Stimulated activated CD4-positive, alpha-beta T cell treated with anti-CD3 and anti-CD28 coated beads, Interleukin-12 subunit alpha, Interleukin-12 subunit beta, amount 100 ng/mL, for 48 hours (primary cell): Measurements from ENCODE around the gene RERE.
A peak's percentile ranks its signal among the peaks of the same experiment; 100 is the strongest.

Source experiments
- DNase-seq, 3 donors: peaks; one replicate each; pipeline ENCODE4 v3.0.0-alpha.2; 2020; ENCODE audit warnings: low read depth in 2 of 3, low spot score in 1 of 3

The RERE gene

GRCh38 chr1:8486047-8486446, 331.4 kb downstream of the RERE start:
- no peak for DNase-seq

- no peak for DNase-seq
Observed at GRCh38 chr1:8483586-8483985, 333.9 kb downstream of the RERE start.

- no peak for DNase-seq
Observed at GRCh38 chr1:8482979-8483381, 334.5 kb downstream of the RERE start.

DNA sequence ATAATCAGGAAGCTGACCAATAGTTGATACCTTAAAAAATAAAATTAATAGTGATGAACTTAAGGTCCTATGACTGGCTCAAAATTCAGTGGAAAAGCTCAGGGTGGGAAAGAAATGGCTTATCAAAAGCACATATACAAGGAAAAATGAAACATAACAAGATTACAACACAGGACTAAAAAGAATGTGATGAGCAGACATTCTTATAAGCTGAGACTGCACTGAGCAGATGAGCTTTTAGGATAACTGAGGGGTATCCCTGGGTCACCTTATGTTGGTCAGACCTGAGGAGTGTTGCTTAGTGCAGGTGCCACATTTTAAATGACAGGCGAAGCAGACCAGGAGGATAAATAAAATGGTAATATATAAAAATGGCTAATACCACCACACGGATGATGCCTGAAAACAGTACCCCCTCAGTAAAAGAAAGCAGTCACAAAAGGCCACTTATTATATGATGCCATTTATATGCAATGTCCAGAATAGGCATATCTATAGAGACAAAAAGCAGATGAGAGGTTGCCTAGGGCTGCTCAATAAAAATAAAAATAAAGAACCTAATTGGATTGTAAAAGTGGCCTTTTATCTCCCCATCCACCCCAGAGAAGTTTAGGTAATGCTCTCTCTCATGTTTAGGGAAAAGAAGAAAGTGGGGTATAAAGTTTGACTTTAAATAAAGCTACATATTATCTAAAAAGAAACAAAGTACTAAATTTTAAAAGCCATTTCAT, 335.6 kb downstream of the RERE start:
- DNase-seq, result no peak

GRCh38 chr1:8478566-8478965, 338.9 kb downstream of the RERE start:
- no peak for DNase-seq

DNA sequence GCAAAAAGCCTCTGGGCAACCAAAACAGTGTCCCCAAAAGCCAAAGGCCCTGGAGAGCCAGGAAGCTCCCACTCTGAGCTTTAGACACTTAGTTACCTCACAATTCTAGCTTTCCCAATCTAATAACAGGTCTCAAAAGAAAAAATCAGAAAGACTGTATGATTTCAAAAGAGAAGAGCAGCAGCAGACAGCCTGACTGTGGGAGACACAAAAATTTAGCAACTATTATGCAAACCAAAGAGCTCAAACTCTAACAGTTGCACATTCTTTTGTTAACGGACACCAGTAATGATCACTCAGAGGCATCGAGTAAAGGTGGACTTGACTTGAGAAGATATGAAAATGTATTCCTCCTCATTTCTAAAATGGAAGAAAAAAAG, 339.5 kb downstream of the RERE start:
- DNase-seq, result no peak

DNA sequence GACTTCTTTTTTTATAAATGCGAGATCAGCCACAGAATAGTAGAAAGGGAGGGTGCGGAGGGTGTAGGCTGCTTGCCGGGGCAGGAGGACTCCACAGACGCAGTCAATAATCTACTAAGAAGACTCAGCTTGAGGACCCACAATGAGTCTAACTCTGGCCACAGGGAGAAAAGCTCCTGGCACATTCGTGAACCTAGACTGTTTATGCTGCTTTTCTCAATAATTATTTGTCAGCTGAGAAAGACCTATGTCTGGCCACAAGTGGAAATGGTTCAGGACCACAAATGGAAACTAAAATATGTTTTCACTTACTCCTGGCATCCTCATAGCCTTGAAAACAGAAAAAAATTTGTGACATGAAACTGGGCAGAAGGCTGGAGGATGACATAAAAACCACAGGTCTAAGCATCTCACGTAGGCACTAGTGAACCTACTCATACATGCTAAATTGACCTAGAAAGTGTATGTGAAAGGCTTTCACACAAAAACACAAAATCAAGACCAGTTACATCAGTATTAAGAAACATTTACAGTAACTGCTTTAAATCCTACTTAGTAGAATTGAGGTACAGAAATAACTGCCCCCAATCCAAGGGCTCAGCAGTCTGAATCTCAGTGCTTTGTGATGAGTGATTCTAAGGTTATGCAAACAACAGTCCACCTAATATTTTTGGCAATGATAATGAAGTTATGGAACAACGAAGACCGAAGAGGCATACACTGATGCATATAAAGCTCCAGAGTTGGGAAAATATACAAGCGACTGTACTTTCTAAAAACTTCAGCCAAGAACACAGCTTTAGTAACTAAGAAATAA, 340.1 kb downstream of the RERE start:
- DNase-seq, result peak in 1 of 3 donors; percentile 24

DNA sequence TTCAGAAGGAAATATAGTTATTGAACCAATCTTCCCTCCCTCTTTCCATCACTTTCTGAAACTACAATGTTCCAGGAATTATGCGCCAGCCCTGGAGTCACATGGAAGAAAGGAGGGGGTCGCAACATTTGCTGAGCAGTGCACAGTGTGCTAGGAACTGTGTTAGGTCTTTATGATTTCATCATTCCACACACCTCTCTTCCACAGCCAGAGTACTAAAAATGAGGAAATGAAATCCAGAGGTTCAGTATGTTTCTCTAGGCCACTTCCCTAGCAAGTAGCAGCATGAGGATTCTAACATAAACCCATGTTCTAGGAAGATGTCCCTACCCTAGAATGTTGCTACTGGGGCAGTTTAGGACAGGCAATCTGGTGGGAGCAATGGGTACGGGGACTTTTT, 341.4 kb downstream of the RERE start:
- DNase-seq, result no peak

GRCh38 chr1:8474369-8474768, 343.1 kb downstream of the RERE start:
- DNase-seq, result no peak

DNA sequence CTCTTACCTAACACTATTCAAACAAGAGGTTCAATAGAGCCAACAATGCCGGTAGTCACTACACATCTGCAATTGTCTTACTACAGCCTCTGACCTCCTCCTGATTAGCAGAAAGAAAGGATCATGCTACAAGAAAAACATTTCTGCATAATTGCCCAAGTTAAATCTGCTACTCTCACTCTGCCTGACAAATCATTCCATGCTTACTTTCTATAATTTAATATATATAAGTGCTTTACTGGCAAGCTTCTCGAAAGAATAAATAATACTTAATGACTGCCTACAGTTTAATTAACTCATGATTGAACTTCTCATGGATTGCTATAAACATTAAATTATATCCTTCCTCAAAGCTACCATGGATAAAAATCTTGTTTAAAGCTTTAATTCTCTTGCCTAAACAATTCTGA, 343.5 kb downstream of the RERE start:
- no peak for DNase-seq

- no peak for DNase-seq
Observed at GRCh38 chr1:8473121-8473875, 344.1 kb downstream of the RERE start.

- DNase-seq, result peak in 1 of 3 donors; percentile 32
Observed at GRCh38 chr1:8472668-8473067, 344.8 kb downstream of the RERE start.

GRCh38 chr1:8471451-8471850, 346.0 kb downstream of the RERE start:
- DNase-seq, result no peak

- DNase-seq, result no peak
Observed at GRCh38 chr1:8468751-8469150, 348.7 kb downstream of the RERE start.

DNA sequence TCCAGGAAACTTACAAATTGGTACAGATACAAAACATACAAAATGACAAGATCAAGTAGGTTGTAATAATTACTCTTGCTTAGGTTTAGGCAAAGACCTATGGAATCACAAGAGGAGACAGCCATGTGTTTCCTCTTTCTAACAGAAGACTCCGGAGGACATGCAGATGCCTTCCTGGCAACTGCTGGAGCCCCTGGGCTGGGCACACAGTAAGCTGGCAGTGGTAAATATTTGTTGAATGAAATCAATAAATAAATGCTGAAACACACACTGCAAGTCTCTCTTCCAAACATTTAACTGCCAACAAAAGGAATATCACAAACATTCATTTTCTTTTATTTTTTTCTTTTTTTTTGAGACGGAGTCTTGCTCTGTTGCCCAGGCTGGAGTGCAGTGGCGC, 350.1 kb downstream of the RERE start:
- no peak for DNase-seq

DNA sequence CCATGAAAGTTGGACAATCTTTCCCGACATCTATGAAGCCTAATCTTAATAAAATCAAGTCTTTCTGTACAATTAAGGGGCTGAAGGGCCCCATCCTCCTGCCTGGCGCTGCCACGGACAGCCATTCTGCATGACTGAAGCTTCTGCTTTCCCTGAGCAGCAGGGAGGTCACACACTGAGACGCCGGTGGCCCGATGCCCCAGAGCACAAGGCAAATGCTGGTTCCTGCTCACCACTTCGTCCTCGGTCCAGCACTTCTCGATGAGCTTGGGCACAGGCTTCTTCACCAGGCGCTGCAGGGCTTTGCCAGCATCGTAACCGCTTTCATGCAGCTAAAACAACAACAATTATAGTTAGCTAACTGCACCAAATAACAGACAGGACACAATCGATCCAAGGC, 351.7 kb downstream of the RERE start:
- DNase-seq, result no peak

GRCh38 chr1:8465013-8465412, 352.4 kb downstream of the RERE start:
- no peak for DNase-seq

GRCh38 chr1:8464377-8464776, 353.1 kb downstream of the RERE start:
- no peak for DNase-seq

DNA sequence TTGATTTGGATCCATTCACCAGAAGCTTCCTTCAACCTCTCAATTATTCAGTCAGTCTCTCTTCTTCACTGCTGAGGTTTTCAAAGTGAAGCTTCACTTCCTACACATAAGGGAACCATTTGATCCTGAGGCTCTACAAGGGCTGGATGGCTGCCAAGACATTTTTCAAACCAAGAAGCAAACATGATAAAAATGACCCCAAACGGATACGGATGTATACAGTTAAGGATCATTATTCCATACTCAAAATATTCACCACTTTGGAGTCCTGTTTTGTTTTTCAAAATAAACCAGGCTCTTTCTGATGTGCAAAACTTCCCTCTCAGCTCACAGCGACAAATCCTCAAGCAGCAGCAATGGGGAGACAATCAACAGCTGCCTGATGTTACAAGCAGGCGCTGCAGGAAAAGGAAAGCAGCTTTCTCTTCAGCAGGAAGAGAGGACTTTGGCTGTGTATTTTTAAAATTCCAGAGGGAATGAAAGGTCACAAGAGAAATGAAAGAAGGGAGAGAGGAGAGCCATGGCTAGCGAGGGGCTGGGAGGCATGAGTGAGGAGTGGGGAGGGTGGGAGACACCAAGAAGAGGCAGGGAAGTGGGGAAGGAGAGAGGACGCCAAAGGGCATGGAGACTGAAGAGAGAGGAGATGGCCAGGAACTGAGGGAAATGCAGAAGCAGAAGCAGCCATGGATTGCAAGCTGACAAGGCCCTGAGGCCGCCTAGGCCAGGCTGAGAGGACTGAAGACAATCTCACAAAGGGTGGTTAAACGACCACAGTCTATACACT, 354.1 kb downstream of the RERE start:
- no peak for DNase-seq

- DNase-seq, result no peak
Observed at GRCh38 chr1:8462371-8462892, 355.0 kb downstream of the RERE start.
